HG02840 (cell line): Measurements from ENCODE around the gene YIPF3.

Source experiments
- ATAC-seq: cut with Tn5 transposase; IDR thresholded peaks from one replicate; pipeline ENCODE4 v1.9.1; 2021; ENCODE audit warnings: mild to moderate bottlenecking, moderate library complexity, moderate number of reproducible peaks; ENCODE audit not compliant: unreplicated experiment, low FRiP score

The YIPF3 gene

DNA sequence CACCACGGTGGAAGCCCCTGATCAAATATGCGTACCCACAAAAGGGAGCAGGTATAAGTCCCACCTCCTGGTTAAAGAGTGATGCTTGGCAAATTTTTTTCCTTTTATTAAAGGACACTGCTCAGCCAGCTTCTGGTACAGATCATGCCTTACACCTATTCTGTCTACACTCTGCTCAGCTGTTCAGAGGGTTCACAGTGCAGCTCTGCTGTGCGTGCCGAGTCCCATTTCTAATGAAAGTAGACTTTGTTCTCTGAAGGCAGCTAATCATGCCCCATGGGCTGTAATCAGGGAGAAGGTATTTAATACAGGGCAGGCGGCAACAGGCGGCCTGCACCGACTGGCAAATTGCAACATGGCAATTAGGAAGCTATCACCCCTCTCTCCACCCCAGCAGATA is 22.9 kb downstream of the YIPF3 start:
- ATAC-seq, result no peak

- ATAC-seq, result no peak
These were observed 23.5 kb downstream of the YIPF3 start for GRCh38 chr6:43493230-43493629.

- ATAC-seq, result no peak
These were observed 24.1 kb downstream of the YIPF3 start for GRCh38 chr6:43492673-43493072.

DNA sequence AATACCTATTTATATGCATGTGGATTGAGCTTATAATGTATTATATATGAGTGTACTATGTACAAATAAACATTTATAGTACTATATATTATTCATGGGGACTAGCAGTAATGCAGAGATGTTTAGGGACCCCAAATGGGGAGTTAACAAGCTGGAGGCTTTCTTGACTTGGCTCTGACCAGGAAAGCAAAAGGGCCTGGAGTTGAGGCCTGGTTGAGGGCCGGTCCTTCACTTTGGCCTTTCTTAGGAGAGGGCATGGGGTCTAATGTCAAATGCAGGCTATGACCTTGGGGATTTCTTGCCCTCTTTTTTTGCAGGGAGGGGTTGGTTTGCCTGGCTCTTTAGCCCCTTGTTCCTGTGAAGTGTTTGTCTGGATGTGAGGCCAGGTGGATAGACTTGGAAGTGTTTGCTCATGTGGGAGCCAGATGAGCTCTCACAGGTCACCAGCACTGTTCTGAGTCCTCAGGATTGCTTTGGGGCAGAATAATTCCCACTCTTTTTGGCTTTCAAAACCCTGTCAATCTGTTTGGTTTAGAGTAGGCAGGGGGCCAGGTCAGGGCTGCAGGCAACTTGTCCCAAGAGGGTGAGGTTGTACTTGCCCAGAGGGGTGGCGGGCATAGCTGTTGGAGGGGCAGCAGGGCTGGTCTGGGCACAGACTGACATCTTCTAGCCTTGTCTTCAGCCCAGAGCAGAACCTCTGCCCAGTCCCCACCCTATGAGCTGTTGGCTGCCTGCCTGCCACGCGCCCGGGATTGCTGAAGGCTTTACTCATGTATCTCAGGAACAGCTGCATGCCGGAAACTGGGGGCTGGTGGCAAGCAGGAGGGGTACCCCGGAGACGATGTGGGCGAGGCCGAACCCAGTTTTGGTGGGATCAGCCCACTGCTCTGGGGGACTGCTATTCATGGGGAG is 24.7 kb downstream of the YIPF3 start:
- ATAC-seq, result no peak

GRCh38 chr6:43490523-43490939 is 26.2 kb downstream of the YIPF3 start:
- no peak for ATAC-seq

GRCh38 chr6:43489277-43490072 is 27.3 kb downstream of the YIPF3 start:
- no peak for ATAC-seq

- no peak for ATAC-seq
These were observed 28.0 kb downstream of the YIPF3 start for GRCh38 chr6:43488667-43489276.

- no peak for ATAC-seq
These were observed 35.0 kb downstream of the YIPF3 start for GRCh38 chr6:43481591-43482236.

DNA sequence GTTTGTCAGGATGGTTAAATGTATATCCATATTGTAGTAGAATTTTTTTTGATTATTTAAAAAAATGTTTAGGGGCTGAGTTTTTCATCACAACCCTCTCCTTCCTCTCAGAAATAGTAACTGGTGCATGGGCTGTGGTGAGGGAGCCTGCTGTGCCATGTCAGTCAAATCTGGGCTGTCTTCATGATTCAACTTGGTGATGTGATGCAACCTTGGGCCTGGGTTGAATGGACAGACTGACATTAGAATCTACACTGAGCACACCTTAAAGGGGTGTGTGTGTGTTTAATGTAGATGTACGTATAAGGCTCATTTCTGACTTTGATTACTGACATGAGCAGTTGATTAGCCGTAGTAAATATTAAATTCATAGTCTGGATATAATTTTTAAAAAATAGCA is 35.7 kb downstream of the YIPF3 start:
- no peak for ATAC-seq

- ATAC-seq, result no peak
These were observed 38.7 kb downstream of the YIPF3 start for GRCh38 chr6:43478008-43478372.

DNA sequence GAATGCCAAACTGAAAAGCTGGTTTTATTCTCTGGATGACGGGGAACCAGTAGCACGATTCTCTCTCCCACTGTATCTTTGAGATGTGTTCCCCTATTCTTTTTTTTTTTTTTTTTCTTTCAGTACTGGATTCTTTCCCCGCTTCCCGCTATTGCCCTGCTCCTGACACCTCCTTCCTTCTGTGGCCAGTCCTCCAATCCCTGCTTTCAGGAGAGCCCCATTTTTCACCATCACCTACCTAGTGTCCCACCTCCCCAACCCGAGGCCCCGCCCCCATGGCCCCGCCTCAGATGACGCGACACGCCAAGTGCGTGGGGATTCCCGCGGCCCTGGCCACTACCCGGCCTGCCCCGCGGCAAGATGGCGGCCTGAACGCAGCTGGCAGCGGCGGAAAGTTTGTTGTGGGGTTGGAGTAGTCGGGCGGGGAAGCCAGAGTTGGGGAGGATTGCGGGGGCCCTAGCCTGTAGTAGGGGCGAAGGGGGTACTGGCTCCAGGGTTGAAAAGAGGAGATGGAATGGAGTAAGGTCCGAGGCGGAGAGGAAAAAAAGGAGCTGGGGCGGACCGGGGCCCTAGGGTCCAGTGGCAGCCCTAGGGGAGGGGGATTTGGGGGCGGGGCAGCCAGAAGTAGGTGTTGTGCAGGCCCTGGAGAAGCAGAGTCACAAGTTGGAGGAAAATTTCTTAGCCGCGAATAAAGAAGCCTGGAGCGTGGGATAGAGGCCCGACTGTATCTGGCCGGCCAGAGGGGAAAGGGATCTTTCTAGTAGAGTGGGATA is 39.3 kb downstream of the YIPF3 start, which contains the start of gene TJAP1:
Gene TJAP1 (plus strand): TSS at position 336 of the 773 bp plus-strand sequence. CDS start 21,432 bp downstream, outside the sequence.
- peak; percentile 84 for ATAC-seq

DNA sequence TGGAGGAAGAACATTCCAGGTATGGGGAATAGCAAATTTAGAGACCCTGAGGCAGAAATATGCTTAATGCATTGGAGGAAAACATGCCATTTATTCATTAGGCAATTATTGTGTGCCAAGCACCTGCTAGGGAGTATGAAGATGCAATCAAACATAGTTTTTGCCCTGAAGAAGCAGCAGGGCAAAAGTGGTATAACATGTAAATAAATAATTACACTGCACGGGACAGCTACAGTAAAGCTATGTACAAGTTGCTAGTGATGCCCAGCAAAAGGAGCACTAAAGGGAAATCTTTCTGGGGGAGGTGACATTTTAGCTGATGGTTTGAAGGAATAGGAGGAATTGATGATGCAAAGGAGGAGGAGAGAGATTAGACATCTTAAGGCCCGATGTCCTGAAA is 40.0 kb downstream of the YIPF3 start:
- no peak for ATAC-seq

GRCh38 chr6:43475516-43475915 is 41.2 kb downstream of the YIPF3 start:
- no peak for ATAC-seq

GRCh38 chr6:43472515-43472914 is 44.2 kb downstream of the YIPF3 start:
- no peak for ATAC-seq

- ATAC-seq, result no peak
These were observed 45.3 kb downstream of the YIPF3 start for GRCh38 chr6:43471399-43471798.

GRCh38 chr6:43469947-43470346 is 46.8 kb downstream of the YIPF3 start:
- no peak for ATAC-seq

DNA sequence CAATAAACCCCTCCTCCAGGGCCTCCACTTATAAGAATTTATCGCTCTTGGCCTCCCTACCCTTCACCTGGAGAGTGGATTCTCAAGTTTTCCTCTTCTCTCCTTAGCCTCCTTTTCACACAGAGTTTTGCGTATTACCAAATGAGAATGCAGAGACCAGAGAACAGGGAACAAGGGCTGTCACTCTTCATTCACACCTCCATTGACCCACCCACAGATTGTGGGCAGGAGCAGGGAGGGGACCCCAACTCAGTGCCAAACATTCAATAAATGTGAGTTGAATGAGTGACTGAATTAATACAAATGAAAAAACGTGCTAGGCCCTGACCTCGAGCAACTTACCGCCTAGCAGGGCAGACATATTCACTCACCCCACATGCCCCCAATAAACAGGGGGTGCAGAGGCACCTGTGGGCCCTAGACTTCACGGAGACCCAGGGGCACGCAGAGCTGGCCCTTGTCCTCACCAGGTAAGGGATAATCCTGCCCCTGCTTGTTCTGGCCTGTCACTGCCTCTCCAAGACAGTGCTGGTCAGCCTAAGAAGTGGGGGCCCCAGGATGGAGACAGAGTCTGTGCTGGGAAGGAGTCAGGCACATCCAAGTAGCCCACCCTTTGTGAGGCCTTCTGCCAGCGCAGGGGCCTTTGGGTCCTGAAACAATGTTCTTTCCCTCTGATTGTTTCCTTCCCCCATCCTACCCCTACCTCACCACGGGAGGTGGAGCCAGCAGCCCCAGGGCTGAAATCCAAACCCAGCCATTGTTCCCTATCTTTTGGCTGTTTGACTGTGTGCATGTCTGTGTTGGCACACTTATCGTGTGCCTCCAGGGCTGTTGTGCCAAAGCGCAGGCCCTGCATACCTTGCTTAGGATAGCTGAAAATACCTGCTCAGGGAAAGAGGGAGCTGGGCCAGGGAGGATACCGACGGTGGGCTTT is 47.7 kb downstream of the YIPF3 start:
- ATAC-seq, result no peak

DNA sequence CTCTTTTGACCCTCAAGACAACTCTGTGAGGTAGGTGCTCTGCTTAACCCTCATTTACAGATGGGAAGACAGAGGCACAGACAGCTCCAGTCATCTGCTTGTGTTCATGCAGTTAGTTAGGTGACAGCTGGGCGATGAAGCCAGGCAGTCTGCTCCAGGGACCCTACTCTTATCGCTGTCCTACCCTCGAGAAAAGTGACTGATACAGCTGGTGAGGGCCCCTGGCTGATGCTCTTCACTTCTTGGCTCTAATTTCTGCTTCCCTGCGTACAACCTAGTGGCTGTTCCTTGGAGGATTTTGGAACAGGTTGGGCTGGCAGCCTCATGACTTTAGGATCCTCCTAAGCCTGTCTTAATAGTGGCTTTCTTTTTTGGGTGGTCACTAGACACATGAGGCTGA is 48.5 kb downstream of the YIPF3 start:
- ATAC-seq, result no peak

DNA sequence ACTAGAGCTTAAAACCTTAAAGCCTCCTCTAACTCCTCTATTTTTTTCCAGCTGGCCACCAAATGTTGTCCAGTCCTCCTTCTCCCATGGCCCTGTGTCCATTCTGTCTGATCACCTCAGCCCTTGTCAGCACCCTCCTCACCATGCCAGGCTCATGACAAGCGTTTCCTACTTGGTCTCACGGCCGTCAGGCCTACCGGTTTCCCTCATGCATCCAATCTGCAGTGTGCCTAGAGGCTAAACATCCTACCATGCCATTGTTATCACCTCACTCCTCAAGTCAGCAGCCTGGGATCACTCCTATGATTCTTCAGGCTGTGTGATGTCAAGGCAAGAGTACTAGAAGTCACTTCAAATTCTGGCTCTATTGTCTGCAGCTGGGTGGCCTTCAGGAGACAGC is 49.0 kb downstream of the YIPF3 start:
- no peak for ATAC-seq
